ENCODE data around the gene HHAT. TPM values are rescaled to one million over a fixed set of nuclear protein-coding genes. Genes with fewer than 3 reads are reported as not detected.

HHAT gene
- total and polyA plus RNA-seq, 2 of the 4 experiments (the other 2 are of a cell fraction), result 1.7 to 2.5 TPM

DNA sequence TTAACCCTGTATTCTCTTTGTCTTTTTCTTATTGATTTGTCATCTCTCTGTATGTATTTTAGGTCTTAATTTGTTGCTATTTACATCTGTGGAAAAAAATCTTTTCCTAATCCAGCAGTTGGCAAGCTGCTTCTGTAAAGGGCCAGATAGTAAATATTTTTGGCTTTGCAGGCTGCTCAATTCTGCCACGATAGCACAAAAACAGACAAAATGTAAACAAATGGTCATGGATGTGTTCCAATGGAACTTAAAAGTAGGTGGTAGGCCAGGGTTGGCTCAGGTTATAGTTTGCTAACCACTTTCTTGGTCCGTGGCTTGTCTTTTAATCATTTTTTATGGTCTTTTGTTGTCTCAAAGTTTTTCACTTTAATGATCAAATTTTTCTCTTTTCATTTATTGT is 371.8 kb downstream of the HHAT start:
- no peak overlapping the region for H2BK20ac ChIP-seq (ENCODE audit: low read depth, low read length)
- no peak overlapping the region for H3K4me3 ChIP-seq (ENCODE audit: insufficient read depth, low read depth, low read length)
- no peak overlapping the region for H3K23ac ChIP-seq (ENCODE audit: low read depth, low read length)
- no peak overlapping the region for H4K5ac ChIP-seq (ENCODE audit: low read depth, low read length)
- H2AK5ac ChIP-seq (ENCODE audit: low read depth, low read length), result no peak overlapping the region
- H2AFZ ChIP-seq (replicated peaks; ENCODE audit: low read length, poor library complexity), result no peak overlapping the region
- H3K4ac ChIP-seq (ENCODE audit: low read depth, low read length), result no peak overlapping the region
- no peaks in the 10 kb centered on the region for H4K20me1 ChIP-seq (ENCODE audit: insufficient read depth, low read length)
- intact Hi-C loops (cut with micrococcal nuclease), result loop anchor here (10.0 kb wide), 1 partner anchor 876 kb away; the partner anchor contains the start of gene UTP25
- no peak overlapping the region for H3K4me2 ChIP-seq (ENCODE audit: low read depth, low read length)
- H3K27ac ChIP-seq (ENCODE audit: insufficient read depth, low read length), result no peak overlapping the region
- no peak overlapping the region for H3K14ac ChIP-seq (replicated peaks; ENCODE audit: low read depth, low read length)
- H3K9ac ChIP-seq (ENCODE audit: low read depth, low read length), result no peak overlapping the region
- H3K79me1 ChIP-seq (ENCODE audit: low read depth in 1 of 2, low read length in 2 of 2), result no peaks in the 10 kb centered on the region
- no peak overlapping the region for H2BK15ac ChIP-seq (ENCODE audit: low read depth, low read length)
- H2AK9ac ChIP-seq (replicated peaks; ENCODE audit: low read depth, low read length, poor library complexity), result no peak overlapping the region
- H3K9me3 ChIP-seq (ENCODE audit: control insufficient read depth, insufficient read depth, low read length), result no peaks in the 10 kb centered on the region; the same call in 1 of the 2 replicates
- H3K18ac ChIP-seq (ENCODE audit: low read depth, low read length), result no peak overlapping the region
- H3K36me3 ChIP-seq (ENCODE audit: control insufficient read depth, insufficient read depth, low read length), result no peaks in the 10 kb centered on the region
- no peak overlapping the region for H2BK120ac ChIP-seq (ENCODE audit: low read depth, low read length)
- no peaks in the 10 kb centered on the region for H3K27me3 ChIP-seq (ENCODE audit: control insufficient read depth, insufficient read depth, low read length)
- no peak overlapping the region for H4K8ac ChIP-seq (ENCODE audit: low read depth in 2 of 2, low read length in 2 of 2)
- no peak for ATAC-seq (ENCODE audit: low read depth)
- no peak for DNase-seq
- in situ Hi-C loops (cut with MboI; ENCODE audit: low sequenced_read_pairs), result no loop called here
- no CpG with 5 or more reads among the region's 2 CpGs for WGBS, 2 experiments (ENCODE audit: extremely low coverage in 2 of 2, insufficient read length in 1 of 2)
- no peak overlapping the region for H4K91ac ChIP-seq (ENCODE audit: insufficient read depth, low read depth, low read length)
- no peak overlapping the region for H3K56ac ChIP-seq (ENCODE audit: extremely low read depth, insufficient read depth, low read length)
- TF ChIP-seq RFX5 (IDR thresholded peaks at IDR 0.05; ENCODE audit: low read depth, low read length) (no peak), MXI1 (IDR thresholded peaks at IDR 0.05; ENCODE audit: borderline replicate concordance, low read depth, low read length) (no peak)
- H2BK5ac ChIP-seq (ENCODE audit: low read depth, low read length, poor library complexity, severe bottlenecking), result no peak overlapping the region
- no peaks in the 10 kb centered on the region for H3K4me1 ChIP-seq (ENCODE audit: control insufficient read depth, insufficient read depth, low read length)
- BruUV-seq (replicated peaks), result no TSS peak
- dilution Hi-C loops (cut with HindIII; ENCODE audit: low sequenced_read_pairs, unreplicated experiment), result no loop called here
- ChIA-PET CTCF (interaction anchor here (0.6 kb wide), 1 partner anchor 149 kb away, joined by 3 read pairs; no protein-coding TSS in a partner anchor), POLR2A (ENCODE audit: unreplicated experiment) (no interaction called here)
- H3K9me1 ChIP-seq (ENCODE audit: insufficient read depth, low read length), result no peaks in the 10 kb centered on the region
